CMK (cell line): ENCODE results near the gene KCND1.

Experiments
- DNase-seq: peaks from one replicate; pipeline ENCODE4 v3.0.0-alpha.2; 2010; ENCODE audit warnings: low read depth

Gene KCND1

GRCh38 chrX:48937054-48937907 lies 34.4 kb downstream of the KCND1 start:
- DNase-seq, result peak; percentile 94

- no peak for DNase-seq
Measured at GRCh38 chrX:48936429-48937053, 35.1 kb downstream of the KCND1 start.

DNA sequence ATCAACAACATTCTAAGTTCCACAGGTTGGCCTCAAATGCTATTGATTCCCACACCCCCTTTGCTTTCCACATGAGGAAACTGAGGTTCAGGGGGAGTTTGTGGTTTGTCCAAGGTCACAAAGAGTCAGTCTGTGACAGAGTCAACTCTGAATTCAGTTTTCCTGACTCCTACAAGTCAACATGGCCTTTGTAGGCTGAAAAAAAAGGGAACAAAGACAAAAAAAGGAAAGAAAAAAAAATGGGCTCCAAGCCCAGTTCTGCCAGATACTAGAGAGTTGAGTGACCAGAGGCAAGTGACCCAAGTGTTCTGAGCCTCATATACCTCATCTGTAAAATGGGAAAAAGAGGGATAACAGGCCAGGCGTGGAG lies 36.4 kb downstream of the KCND1 start:
- DNase-seq, result no peak

DNA sequence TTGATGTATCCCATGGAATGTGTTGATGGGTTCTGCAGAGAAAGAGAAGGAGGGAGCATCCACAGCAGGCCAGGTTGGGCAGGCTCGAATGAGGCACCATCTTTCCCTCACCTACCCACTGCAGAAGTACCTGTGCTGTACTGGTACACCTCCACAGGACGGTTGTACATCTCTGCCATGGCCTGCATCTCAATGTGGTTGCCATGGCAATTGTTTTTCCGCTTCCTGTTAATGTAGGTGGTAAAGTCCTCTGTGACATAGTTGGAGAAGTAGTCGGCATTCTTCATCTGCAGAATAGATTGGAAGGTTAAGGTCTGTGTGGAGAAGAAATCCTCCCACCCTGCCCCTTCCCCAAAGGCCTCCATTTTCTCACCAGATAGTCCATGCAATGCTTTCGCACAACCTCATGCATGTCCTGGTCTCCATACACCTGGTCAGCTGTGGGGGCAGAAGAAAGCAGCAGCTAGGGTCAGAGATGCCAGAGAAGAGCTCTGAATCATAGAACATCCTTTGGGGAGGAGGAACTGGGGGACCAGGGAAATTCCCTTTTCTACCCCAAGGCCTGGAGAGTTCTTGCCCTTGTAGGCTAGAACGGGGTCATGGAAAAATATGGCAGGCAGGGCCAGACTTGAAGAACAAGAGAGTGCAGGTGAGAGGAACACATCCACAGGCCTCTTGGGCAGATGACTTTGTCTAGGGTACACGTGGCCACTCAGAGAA lies 36.9 kb downstream of the KCND1 start:
- no peak for DNase-seq

DNA sequence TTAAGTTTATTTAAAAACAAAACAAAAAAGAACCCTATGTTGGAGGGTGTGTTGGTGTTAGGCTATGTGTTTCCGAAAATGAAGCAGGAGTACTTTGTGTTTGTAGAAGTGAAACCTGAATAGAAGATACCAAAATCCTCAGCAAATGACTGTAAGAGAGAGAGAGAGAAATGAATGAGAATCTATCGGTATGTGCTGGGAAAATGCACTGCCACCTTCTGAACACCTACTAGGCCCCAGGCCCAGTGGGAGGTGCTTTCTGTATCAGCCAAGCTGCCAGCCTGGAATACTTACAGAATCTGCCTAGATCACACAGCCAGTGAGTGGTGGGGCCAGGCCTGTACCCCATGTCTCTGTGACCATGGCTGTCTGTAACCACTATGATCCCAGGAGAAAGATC lies 37.9 kb downstream of the KCND1 start:
- DNase-seq, result no peak

GRCh38 chrX:48927736-48928382 lies 43.8 kb downstream of the KCND1 start:
- no peak for DNase-seq

DNA sequence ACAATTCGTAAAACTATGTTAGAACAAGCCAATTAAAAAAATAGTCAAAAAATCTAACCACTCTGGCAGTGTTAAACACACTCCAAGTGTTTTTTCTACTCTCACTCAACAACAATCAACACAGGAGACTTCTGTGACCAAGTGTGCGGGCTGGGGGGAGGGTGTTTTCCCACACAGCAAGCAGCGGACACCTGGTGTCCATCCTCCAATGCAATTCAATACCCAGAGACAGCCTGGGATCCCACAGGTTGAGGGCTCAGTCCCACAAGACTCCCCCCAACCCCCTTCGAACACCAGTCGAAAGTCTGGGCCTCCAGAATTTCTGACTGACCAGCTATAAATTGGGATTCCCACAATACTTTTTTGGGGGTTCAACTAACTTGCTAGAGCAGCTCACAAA lies 44.5 kb downstream of the KCND1 start:
- DNase-seq, result no peak

GRCh38 chrX:48924270-48924669 lies 47.4 kb downstream of the KCND1 start:
- DNase-seq, result no peak

DNA sequence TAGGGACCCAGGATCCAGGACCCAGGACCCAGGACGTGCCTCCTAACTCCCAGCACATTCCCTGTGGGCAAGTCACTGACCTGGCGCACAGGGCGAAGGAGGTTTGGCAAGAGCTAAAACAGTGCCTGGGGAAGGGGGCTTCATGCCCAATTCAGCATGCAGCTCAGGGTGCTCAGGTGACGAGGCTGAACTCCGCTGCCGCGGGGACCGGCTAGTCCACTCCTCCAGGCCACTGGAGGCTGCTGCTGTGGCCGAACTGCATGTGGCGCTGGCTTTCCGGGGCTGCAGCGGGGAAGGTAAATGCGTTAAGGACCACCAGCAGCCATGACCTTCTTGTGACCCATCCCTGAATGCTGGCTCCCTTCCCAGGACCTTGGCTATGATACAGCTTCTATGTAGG lies 47.9 kb downstream of the KCND1 start:
- no peak for DNase-seq

- DNase-seq, result no peak
Measured at GRCh38 chrX:48920718-48921104, 50.9 kb downstream of the KCND1 start.

GRCh38 chrX:48919947-48920717 lies 51.5 kb downstream of the KCND1 start:
- DNase-seq, result no peak

GRCh38 chrX:48919360-48919841 lies 52.2 kb downstream of the KCND1 start:
- no peak for DNase-seq

- peak; percentile 90 for DNase-seq
Measured at GRCh38 chrX:48918643-48919340, 52.9 kb downstream of the KCND1 start, which contains the start of gene PIM2. TSS of gene PIM2 (minus strand) at chrX:48919024. CDS start at chrX:48918834, 190 bp downstream.

DNA sequence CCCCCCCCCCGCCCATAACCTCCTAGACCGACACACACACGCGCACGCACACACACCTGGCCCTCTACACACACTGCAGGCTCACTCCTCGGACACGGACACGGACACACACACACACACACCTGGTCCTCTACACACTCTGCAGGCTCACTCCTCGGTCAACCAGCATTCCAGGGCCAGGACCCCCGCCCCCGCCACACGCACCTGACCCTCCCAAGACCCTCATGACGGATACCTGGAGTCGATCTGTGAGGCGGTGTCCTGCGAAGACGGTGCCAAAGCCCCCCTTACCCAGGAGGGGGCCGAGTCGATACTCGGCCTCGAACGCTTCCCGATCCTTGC lies 53.4 kb downstream of the KCND1 start:
- no peak for DNase-seq

DNA sequence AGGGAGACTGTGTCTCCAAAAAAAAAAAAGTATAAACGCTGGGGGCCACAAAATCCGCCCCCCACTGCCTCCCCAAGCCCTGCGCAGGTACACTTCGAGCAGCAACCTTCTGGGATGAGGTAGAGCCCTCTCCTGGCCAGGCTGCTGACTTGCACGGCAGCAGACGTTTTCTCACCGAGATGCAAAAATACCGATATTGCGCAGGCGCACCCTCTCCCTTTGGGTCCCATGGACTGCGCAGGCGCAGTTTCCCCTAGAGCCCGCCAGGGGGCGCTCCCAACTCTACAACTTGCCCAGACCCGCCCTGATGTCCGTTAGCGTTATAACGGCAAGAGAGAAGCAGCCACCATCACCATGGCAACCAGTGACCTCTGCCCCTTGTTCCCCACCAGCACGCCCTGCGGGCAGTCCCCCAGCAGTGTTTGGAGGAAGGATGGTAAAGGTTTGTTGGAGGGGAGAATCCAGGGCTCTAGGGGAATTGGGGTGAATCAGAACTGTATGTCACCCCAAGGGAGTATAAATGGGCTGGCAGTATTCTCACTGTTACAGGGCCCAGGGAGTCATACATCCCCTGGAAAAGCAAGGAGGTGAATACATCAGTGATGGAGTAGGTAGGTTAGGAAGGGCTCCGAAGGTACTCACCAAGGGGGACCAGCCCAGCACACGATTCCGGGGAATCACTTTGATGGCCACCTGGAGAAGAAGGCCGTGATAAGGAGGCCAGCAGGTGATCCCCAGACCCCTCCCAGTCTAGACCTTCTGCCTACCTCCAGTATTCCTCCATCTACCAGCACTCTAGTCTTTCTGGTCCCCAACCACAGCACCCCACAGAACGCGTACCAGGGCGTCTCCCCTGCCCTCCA lies 54.3 kb downstream of the KCND1 start:
- peak; percentile 88 for DNase-seq

GRCh38 chrX:48914593-48915493 lies 56.8 kb downstream of the KCND1 start:
- no peak for DNase-seq

DNA sequence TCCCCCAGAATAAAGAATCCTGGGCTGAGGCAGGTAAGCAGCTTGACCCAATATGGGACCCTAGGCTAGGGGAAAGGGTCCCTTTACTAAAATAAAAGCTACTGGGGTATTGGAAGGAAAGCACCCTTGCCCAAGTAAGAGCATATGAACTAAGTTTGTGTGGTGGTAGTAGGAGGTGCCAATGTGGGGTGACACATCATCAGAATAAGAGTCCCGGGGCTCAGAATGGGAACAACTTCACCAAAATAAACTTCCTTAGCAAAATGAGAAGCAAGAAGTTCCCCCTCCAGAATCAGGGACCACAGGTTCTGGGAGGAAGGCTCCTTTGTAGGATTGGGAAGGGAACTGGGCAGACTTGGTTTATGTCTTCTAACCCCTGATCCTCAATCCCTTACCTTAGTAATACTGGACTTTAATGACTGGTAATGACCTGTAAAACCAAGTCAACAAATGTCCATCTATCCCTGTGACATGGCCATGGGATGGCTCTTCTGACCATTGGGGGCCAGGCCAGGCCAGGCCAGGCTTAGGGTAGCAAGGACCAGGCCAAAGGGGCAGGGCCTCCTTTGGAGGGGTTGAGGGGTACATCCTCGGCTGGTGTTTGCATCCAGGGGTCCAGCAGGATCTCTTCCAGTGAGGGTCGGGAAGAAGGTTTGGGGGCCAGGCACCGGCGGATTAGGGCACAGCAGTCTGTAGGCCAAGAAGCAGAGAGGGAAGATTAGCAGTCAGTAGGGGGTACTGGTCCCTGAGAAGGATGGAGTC lies 57.9 kb downstream of the KCND1 start:
- DNase-seq, result no peak
